Measurements from ENCODE around the gene HOMER2. TPM values are rescaled to one million over a fixed set of nuclear protein-coding genes. Genes with fewer than 3 reads are reported as not detected.

The HOMER2 gene
- total and polyA plus RNA-seq, 2 of the 13 experiments (the other 11 are each of a cell fraction or from before 2014, with no cell fraction given), result 12.9 to 14.1 TPM

GRCh38 chr15:82831894-82832600, 120.5 kb downstream of the HOMER2 start:
- ChIA-PET CTCF (ENCODE audit: low intra/inter-chr PET ratio, low total read pairs) (no interaction called here), POLR2A (interaction anchor here (0.8 kb wide), 1 partner anchor 82 kb away, joined by 3 read pairs; no protein-coding TSS in a partner anchor)
- BruUV-seq (replicated peaks), result no TSS peak
- H2AFZ ChIP-seq (ENCODE audit: low read length), result no peak overlapping the region
- H3K9me3 ChIP-seq (ENCODE audit: low read length), result no peaks in the 10 kb centered on the region
- ATAC-seq, result no peak
- in situ Hi-C loops (cut with HindIII; ENCODE audit: extremely low pct_ligation_motif_present, low pct_unique_long_range_greater_than_20kb), result no loop called here
- peaks cover 24% of the 10 kb centered on the region for H3K4me1 ChIP-seq (ENCODE audit: insufficient read depth, low read length)
- no peaks in the 10 kb centered on the region for H4K20me1 ChIP-seq (ENCODE audit: insufficient read depth, low read length)
- intact Hi-C loops (cut with micrococcal nuclease; ENCODE audit: unreplicated experiment), result no loop called here
- H3K9ac ChIP-seq (ENCODE audit: insufficient read depth, low read depth, low read length), result no peak overlapping the region
- H3K27me3 ChIP-seq (ENCODE audit: control insufficient read depth in 1 of 2, insufficient read depth in 2 of 2, low read length in 2 of 2), result no peaks in the 10 kb centered on the region
- no peaks in the 10 kb centered on the region for H3K79me2 ChIP-seq (ENCODE audit: insufficient read depth, low read length)
- TF ChIP-seq, protein P1, sequence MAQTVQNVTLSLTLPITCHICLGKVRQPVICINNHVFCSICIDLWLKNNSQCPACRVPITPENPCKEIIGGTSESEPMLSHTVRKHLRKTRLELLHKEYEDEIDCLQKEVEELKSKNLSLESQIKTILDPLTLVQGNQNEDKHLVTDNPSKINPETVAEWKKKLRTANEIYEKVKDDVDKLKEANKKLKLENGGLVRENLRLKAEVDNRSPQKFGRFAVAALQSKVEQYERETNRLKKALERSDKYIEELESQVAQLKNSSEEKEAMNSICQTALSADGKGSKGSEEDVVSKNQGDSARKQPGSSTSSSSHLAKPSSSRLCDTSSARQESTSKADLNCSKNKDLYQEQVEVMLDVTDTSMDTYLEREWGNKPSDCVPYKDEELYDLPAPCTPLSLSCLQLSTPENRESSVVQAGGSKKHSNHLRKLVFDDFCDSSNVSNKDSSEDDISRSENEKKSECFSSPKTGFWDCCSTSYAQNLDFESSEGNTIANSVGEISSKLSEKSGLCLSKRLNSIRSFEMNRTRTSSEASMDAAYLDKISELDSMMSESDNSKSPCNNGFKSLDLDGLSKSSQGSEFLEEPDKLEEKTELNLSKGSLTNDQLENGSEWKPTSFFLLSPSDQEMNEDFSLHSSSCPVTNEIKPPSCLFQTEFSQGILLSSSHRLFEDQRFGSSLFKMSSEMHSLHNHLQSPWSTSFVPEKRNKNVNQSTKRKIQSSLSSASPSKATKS (CRISPR knock-in tag; IDR thresholded peaks at IDR 0.05), result no peak
- TF ChIP-seq ZNF782 (CRISPR knock-in tag; IDR thresholded peaks at IDR 0.05; ENCODE audit: borderline replicate concordance), result no peak
- WGBS (ENCODE audit: low lambda C conversion rate), result 89% methylated on average over 5 of the region's 5 CpGs
- no peak for DNase-seq (ENCODE audit: low spot score)
- no peak overlapping the region for H3K4me3 ChIP-seq (replicated peaks in 1 of 3; ENCODE audit: insufficient read depth in 1 of 3, low read depth in 2 of 3, low read length in 3 of 3)
- H3K27ac ChIP-seq (ENCODE audit: extremely low read length, insufficient read depth, low read length), result no peak overlapping the region
- FAIRE-seq, result no peak
- peaks cover 17 to 72% of the 10 kb centered on the region in 2 experiments for H3K36me3 ChIP-seq (replicated peaks in 1 of 2; ENCODE audit: control insufficient read depth in 1 of 2, insufficient read depth in 2 of 2, low read length in 2 of 2)
- H3K4me2 ChIP-seq (ENCODE audit: low read depth, low read length), result no peak overlapping the region

DNA sequence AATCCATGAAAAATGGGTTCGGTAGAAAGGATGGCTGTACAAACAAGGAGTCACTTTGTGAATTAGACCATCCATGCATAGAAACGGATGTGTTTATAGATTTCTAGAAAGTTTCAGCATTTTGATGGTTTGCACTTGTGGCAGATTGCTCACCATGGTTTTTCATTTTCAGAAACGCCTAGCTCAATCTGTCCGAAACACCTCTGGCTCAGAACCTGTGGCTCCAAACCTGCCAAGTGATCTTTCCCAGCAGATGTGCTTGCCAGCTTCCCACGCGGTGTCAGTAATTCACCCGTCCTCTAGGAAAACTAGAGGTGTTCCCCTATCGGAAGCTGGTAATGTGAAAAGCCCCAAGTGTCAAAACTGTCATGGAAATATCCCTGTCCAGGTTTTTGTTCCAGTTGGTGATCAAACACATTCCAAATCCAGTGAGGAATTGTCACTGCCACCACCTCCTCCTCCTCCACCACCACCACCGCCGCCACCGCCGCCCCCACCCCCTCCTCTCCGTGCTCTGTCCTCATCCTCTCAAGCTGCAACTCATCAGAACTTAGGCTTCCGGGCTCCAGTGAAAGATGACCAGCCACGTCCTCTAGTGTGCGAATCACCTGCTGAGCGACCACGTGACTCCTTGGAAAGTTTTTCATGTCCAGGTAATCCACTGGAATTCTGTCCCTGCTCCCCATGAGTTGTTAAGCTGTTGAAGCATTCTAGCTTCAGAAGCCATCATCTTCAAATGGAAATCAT, 121.9 kb downstream of the HOMER2 start:
- Histone ChIP-seq H3K9me3 (ENCODE audit: low read length) (no peaks in the 10 kb centered on the region), H3K79me2 (ENCODE audit: insufficient read depth, low read length) (no peaks in the 10 kb centered on the region), H4K20me1 (ENCODE audit: insufficient read depth, low read length) (no peaks in the 10 kb centered on the region), H2AFZ (ENCODE audit: low read length) (no peak overlapping the region), H3K9ac (ENCODE audit: insufficient read depth, low read depth, low read length) (no peak overlapping the region), H3K4me1 (ENCODE audit: insufficient read depth, low read length) (peaks cover 24% of the 10 kb centered on the region), H3K36me3 (replicated peaks in 1 of 2; ENCODE audit: control insufficient read depth in 1 of 2, insufficient read depth in 2 of 2, low read length in 2 of 2) (peaks cover 17 to 79% of the 10 kb centered on the region in 2 experiments), H3K27ac (ENCODE audit: extremely low read length, insufficient read depth, low read length) (no peak overlapping the region), H3K27me3 (ENCODE audit: control insufficient read depth in 1 of 2, insufficient read depth in 2 of 2, low read length in 2 of 2) (no peaks in the 10 kb centered on the region), H3K4me2 (ENCODE audit: low read depth, low read length) (no peak overlapping the region), H3K4me3 (replicated peaks in 1 of 3; ENCODE audit: insufficient read depth in 1 of 3, low read depth in 2 of 3, low read length in 3 of 3) (no peak overlapping the region)
- ChIA-PET POLR2A (no interaction called here), CTCF (ENCODE audit: low intra/inter-chr PET ratio, low total read pairs) (no interaction called here)
- 97% methylated on average over 18 of the region's 18 CpGs for WGBS (ENCODE audit: low lambda C conversion rate)
- in situ Hi-C loops (cut with HindIII; ENCODE audit: extremely low pct_ligation_motif_present, low pct_unique_long_range_greater_than_20kb), result no loop called here
- DNase-seq (ENCODE audit: low spot score), result no peak
- BruUV-seq (replicated peaks), result no TSS peak
- intact Hi-C loops (cut with micrococcal nuclease; ENCODE audit: unreplicated experiment), result no loop called here
- no peak for ATAC-seq
- no peak for FAIRE-seq
- TF ChIP-seq SCMH1 (CRISPR knock-in tag; IDR thresholded peaks at IDR 0.05; ENCODE audit: borderline replicate concordance) (no peak), ZBTB49 (CRISPR knock-in tag; IDR thresholded peaks at IDR 0.05; ENCODE audit: borderline replicate concordance) (no peak), ZSCAN5A (CRISPR knock-in tag; IDR thresholded peaks at IDR 0.05; ENCODE audit: borderline replicate concordance) (no peak), ZNF260 (CRISPR knock-in tag; IDR thresholded peaks at IDR 0.05; ENCODE audit: borderline replicate concordance, low read depth) (no peak), SP4 (CRISPR knock-in tag; IDR thresholded peaks at IDR 0.05) (no peak), RAD51 (IDR thresholded peaks at IDR 0.05; ENCODE audit: borderline replicate concordance) (no peak), ATF1 (CRISPR knock-in tag; IDR thresholded peaks at IDR 0.05) (no peak), ELF1 (CRISPR knock-in tag; IDR thresholded peaks at IDR 0.05) (no peak)
